Measurements from ENCODE around the gene RABGAP1L.
A peak's percentile ranks its signal among the peaks of the same experiment; 100 is the strongest.
"Not testable (repeated sequence)": the region's sequence is repeated elsewhere in the genome, so short reads cannot be mapped to it uniquely, and the experiment has no call there.

The RABGAP1L gene

DNA sequence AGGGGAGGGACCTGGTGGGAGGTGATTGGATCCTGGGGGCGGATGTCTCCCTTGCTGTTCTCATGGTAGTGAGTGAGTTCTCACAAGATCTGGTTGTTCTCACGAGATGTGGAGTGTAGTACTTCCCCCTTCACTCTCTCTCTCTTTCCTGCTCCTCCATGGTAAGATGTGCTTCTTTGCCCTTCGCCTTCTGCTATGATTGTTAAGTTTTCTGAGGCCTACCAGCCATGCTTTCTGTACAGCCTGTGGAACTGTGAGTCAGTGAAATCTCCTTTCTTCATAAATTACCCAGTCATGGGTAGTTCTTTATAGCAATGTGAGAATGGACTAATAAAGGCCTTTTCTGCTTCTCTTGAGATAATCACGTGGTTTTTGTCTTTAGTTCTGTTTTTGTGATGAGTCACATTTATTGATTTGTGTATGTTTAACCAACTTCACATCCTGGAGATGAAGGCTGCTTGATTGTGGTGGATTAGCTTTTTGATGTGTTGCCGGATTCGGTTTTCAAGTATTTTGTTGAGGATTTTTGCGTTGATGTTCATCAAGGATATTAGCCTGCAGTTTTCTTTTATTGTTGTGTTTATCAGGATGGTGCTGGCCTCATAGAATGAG, 45.5 kb downstream of the RABGAP1L start:
- peak; percentile 5 to 52 (median 51) for DNase-seq

- peak; percentile 63 to 91 (median 87) for DNase-seq
Measured at GRCh38 chr1:174206148-174206836, 47.0 kb downstream of the RABGAP1L start.

DNA sequence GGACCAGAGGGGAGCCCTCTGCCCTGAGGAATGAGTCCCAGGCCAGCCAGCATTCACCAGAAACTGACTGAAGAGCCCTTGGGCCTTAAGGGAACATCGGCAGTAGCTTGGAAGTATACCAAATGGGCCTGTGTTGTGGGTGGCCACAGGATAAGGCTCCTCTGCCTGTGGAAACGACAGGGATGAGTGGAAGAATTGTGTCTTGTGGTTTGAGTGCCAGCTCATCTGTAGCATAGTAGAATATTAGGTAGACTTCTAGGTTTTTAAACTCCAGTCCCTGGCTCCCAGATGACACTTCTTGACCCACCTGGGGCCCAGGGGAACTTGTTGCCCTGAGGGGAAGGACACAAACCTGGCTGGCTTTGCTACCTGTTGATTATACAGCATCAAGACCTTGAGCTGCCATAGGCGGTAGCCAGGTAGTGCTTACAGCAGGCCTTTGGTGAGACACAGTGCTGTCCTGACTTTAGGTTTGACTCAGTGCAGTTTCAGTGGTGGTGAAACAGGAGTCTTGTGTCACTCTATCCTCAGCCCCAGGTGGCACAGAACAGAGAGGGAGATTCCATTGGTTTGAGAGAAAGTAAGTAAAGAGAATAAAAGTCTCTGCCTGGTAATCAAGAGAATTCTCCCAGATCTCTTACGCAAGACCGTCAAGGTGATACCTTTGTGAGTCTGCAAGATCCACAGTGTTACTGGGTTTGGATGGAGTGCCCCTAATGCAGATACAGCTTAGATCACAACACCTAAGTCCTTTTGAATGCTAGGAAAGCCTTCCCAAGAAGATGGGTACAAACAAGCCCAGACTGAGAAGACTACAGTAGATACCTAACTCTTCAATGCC, 50.2 kb downstream of the RABGAP1L start:
- DNase-seq = no peak

DNA sequence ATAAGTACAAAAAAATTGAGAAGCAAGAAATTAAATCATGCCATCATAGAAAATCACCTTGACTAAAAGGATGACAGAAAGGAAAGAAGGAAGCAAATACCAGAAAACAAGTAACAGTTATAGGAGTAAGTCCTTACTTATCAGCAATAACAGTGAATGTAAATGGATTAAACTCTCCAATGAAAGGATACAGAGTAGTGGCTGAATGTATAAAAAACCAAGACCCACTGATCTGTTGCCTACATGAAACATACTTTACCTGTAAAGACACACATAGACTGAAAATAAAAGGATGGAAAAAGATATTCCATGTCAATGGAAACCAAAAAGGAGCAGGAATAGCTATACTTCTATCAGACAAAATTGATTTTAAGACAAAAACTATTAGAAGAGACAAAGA, 52.2 kb downstream of the RABGAP1L start:
- no peak for DNase-seq

GRCh38 chr1:174215766-174216165, 56.4 kb downstream of the RABGAP1L start:
- DNase-seq = no peak

GRCh38 chr1:174217248-174217647, 57.9 kb downstream of the RABGAP1L start:
- no peak for DNase-seq

DNA sequence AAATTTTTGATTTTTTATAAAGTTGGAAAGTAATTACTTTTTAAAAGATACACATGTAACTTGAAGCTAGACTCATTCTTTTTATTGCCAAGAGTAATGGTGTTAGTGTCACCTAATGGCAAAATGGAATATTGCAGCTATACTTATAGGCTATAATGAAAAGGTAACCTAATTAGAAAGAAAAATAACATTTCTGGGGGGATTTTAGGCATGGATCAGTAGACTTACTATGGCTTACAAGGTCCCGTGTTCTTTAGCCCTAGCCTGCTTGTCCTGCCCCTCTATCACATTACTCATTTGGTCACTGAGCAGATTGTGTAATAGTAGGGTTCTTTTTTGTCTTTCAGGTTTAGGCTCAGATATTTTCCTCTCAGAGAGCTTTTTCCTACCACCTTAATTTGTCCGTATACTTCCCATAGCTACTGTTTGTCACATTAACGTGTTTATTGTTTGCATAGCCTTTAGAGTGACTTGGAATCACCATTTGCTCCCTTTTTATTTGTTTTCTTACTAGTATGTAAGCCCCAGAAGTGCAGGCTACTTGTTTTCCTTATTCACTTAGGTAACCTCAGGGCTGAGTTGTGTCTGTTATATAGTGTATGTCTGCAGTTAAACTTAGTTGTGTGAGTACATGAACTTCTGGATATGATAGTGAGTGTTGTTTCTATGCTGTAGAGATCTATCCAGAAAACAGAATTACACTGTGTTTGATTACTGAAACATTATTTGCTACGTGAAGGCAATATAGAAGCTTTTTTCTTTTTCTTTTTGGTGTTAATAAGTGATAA, 58.7 kb downstream of the RABGAP1L start:
- peak; percentile 34 to 70 (median 60) for DNase-seq

DNA sequence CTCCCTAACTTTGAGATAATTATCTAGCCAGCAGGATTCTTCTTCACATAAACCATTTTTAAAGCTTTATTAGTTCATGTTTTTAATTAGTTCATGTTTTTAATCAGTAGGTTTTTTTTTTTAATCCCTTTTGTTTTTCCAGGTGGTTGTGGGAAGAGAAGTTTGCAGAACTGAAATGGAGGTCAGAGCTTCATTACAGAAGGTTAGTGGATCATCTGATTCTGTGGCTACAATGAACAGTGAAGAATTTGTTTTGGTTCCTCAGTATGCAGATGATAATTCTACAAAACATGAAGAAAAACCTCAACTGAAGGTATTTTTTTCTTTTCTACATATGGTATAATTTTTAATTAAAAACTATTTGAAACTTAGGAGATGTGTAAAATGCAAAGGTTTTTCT, 59.7 kb downstream of the RABGAP1L start:
- DNase-seq = no peak

GRCh38 chr1:174219606-174220370, 60.5 kb downstream of the RABGAP1L start:
- no peak for DNase-seq

DNA sequence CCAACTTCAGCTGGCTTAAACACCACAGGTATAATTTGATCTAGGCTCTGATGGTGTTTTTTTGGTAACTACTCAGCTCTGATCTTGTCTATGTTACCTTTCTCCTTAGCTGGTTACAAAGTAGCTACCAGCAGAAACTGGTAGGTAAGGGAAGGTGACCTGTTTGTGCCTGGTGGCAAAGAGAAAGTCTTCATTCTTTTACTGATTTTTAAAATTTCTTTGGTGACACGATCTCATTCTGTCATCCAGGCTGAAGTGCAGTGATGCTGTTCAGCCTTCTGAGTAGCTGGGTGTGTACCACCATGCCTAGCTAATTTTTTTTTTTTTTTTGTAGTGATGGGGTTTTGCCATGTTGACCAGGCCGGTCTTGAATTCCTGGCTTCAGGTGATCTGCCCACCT, 62.4 kb downstream of the RABGAP1L start:
- DNase-seq = no peak

DNA sequence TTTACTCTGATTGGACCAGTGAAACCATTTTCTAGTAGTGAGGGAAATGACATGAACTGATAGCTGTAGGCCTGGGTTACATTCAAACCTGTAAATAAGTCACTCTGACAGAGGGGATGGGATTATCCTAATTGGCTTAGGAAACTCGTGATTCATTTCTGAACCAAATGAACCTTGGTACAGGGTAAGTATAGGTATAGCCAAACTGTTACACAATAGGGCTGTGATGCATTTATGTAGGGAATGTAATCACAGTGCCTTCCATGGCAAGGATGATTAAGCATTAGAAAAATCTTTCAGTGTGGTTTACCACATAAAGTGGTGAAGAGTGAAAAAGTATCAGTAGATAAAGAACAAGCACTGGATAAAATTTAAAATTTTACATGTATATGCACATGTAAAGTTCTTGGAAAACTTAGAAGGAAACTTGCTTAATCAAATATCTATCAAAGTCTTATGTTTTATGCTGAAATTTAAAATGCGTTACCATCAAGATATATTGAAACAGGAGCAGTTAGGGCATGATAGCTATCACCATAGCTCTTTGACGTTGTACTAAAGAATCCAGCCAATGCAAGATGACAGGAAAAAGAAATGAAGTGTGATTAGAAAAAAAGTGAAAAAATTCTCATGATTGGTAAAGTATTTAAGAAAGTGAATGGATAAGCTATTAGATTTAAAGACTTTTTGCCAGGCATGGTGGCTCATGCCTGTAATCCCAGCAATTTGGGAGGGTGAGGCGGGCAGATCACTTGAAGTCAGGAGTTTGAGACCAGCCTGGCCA, 63.0 kb downstream of the RABGAP1L start:
- no peak for DNase-seq

GRCh38 chr1:174224641-174225040, 65.3 kb downstream of the RABGAP1L start:
- no peak for DNase-seq

DNA sequence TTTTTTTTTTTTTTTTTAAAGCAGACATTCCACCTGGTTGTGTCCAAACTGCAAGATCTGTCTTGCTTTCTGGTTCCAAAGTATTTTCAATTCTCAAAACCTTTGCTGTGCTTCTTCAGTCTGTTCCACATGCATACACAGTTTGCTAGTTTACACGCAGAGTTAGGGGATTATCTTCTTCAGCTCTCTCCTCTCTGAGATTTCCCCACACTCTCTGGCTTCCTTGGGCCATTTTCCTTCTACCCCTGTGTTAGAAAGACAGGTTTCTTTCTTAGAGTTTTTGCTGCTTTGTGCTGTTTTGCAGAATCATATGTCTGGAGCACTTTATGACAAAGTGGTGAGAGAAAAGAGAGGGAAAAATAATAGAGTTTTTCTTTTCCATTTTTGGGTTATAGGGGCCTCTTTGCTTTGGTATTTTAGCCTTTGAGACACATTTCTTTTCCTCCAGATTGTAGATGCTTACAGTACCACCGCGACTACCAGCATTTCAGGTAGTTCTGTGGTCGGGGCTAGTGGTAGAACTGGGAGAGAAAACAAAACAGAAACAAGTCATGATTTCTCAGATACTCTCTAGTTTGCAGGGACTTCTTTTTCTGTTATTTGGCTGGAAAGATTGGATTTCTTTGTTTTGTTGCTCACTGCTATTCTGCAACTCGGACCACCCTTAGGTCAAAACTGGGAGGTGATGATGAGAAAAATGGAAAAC, 66.3 kb downstream of the RABGAP1L start:
- DNase-seq = no peak

- DNase-seq = no peak
Measured at GRCh38 chr1:174230399-174230798, 71.1 kb downstream of the RABGAP1L start.

- DNase-seq = no peak
Measured at GRCh38 chr1:174232761-174233160, 73.4 kb downstream of the RABGAP1L start.

DNA sequence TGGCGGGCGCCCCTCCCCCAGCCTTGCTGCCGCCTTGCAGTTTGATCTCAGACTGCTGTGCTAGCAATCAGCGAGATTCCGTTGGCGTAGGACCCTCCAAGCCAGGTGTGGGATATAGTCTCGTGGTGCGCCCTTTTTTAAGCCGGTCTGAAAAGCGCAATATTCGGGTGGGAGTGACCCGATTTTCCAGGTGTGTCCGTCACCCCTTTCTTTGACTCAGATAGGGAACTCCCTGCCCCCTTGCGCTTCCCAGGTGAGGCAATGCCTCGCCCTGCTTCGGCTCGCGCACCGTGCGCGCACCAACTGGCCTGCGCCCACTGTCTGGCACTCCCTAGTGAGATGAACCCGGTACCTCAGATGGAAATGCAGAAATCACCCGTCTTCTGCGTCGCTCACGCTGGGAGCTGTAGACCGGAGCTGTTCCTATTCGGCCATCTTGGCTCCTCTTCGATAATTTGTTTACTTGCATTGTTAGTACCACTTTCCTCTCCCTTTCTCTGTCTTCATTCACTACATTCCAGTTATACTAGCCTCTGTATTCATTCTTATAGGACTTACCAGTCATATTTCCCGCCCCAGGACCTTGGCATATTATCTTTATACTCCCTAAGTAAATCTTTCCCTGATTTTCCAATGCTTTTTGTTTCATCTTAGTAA, 79.7 kb downstream of the RABGAP1L start:
- not testable (repeated sequence) for DNase-seq

DNA sequence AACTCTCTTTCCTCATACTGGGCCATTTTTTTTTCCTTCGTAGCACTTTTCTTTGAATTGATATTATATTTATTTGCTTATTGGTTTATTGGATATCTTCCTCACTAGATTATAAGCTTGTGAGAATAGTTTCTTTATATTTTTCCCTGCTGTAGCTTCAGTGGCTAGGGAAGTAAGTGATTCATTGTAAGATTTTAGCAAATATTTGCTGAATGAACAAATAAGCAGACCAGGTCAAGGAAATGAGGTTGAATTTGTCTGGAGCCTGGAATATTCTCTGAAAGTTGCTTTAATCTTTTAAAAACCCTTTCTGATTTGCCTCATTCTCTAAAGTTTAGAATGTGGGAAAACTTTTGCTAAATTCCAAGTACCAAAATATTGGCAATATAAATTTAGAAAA, 80.2 kb downstream of the RABGAP1L start:
- no peak for DNase-seq

DNA sequence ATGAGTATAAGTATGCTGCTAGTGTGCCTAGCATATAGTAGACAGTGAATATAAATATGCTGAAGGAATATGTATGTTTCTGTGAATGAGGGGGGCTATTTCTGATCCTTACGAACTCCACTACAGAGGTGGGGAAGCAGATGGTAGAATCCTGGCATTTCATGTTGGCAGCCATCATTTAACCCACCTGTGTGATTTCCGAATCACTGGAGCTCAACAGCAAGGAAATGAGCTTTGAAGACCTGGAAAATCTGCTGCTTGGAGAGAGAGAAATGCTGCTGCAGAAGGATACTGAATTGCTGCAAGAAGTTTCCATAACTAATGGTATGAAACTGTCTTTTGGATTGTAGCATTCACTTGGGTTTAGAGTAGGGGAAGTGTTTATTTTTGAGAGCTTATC, 83.5 kb downstream of the RABGAP1L start:
- DNase-seq = no peak

- no peak for DNase-seq
Measured at GRCh38 chr1:174243451-174244000, 84.2 kb downstream of the RABGAP1L start.

GRCh38 chr1:174244017-174244416, 84.7 kb downstream of the RABGAP1L start:
- no peak for DNase-seq

Measured in suppressor macrophage treated with lipopolysaccharide for 1 hour (primary cell).